ENCODE results near the gene DUSP9.

DNA sequence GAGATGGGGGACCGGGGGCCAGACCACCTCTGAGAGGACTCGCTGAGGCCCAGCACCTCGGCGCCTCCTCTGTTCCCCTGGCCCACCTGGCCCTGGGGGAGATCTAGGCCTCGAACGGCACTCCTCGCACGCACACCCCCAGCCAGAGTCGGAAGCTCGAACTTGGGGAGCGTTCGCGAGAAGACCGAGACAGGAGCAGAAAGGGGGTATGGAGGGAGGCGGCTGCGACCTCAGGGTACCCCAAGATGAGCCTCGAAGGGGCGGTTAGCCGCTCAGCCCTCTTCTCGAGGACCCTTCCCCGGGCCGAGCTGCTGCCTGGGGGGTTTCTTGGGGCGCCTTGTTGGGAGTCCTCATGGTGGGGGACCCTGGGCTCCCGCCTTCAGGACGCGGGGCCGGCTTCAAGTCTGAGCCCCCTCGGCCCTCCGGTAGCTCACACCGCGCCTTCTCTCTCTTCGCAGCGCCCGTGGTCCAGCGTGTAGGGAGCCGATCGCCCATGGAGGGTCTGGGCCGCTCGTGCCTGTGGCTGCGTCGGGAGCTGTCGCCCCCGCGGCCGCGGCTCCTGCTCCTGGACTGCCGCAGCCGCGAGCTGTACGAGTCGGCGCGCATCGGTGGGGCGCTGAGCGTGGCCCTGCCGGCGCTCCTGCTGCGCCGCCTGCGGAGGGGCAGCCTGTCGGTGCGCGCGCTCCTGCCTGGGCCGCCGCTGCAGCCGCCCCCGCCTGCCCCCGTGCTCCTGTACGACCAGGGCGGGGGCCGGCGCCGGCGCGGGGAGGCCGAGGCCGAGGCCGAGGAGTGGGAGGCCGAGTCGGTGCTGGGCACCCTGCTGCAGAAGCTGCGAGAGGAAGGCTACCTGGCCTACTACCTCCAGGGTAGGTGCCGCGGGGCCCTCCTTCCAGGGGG is 706 bp downstream of the DUSP9 start:
- no peak for TF ChIP-seq POLR2A (IDR thresholded peaks at IDR 0.05)
- TF ChIP-seq, protein P1, sequence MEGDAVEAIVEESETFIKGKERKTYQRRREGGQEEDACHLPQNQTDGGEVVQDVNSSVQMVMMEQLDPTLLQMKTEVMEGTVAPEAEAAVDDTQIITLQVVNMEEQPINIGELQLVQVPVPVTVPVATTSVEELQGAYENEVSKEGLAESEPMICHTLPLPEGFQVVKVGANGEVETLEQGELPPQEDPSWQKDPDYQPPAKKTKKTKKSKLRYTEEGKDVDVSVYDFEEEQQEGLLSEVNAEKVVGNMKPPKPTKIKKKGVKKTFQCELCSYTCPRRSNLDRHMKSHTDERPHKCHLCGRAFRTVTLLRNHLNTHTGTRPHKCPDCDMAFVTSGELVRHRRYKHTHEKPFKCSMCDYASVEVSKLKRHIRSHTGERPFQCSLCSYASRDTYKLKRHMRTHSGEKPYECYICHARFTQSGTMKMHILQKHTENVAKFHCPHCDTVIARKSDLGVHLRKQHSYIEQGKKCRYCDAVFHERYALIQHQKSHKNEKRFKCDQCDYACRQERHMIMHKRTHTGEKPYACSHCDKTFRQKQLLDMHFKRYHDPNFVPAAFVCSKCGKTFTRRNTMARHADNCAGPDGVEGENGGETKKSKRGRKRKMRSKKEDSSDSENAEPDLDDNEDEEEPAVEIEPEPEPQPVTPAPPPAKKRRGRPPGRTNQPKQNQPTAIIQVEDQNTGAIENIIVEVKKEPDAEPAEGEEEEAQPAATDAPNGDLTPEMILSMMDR (IDR thresholded peaks at IDR 0.05), result no peak

All from body of pancreas (tissue), 4 donors.